Measurements from ENCODE around the gene PRSS21.

PRSS21 gene

DNA sequence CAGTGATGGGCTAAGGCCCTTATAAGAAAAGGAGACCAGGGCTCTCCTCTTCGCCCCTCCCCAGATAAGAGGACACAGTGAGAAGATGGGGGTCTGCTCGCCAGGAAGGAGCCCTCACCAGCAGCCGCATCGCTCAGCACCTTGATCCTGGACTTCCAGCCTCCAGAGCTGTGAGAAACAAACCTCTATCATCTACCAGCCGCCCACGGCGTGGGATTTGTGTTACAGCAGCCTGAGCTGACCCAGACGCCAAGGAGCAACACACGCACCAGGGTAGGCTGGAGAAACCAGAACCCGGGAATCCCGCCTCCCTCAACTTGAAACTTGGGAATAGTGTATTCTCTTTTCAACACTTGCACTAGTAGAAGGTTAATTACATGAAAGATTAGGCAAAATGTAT lies 8.9 kb downstream of the PRSS21 start:
- DNase-seq (ENCODE audit: low read depth) = no peak

DNA sequence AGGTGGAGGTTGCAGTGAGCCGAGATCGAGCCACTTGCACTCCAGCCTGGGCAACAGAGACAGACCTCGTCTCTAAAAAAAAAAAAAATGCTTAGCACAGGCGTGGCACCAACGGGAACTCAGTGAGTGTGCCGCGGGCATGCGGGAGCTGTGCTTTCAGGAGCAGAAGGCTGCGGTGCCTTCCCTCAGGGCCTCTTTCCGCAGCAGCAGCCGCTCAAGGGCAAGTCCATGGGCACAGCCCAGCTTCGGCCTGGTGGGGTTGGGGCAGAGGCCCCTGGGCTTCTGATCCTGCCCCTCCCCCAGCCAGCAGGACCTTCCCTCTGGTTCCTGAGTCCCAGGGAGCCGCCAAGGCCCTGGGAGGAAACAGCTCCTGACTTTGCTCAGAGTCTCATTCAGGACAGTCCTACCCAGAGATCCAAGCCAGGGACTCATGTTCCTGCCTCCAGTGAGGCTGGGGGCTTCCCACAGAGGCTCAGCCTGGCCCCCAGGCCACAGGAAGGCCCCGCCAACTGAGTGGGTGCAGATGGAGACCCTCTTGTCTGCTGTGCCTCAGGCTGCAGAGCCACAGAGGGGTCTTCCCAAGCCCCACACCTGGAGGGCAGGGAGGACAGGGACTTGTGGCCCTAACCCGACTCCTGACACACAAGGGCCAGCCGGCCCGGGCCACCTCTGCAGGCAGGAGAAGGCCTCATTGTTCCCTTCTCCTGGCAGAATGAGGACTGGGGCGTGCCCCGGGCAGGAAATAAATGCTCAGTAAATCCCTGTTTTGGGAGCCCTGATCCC lies 9.7 kb downstream of the PRSS21 start:
- DNase-seq (ENCODE audit: low read depth) = no peak

DNA sequence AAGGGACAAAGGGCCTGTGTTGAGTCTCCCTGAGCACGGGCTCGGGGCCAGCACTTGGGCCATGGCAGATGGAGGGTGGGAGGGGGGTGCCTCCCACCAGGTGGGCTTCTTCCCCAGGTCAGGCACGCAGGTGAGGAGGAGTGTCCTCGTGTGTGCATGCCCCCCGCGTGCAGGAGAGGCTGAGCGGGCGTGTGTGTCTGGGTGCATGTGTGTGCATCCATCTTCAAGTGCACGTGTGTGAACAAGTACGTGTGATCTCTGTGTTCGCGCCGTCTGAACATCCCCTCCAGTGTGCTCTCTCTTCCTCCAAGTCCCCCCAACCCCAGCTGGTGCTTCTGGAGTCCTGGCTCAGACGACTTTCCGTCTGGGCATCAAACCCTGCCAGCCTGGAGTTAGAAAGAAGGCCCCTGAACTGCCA lies 10.3 kb downstream of the PRSS21 start:
- DNase-seq (ENCODE audit: low read depth) = no peak

DNA sequence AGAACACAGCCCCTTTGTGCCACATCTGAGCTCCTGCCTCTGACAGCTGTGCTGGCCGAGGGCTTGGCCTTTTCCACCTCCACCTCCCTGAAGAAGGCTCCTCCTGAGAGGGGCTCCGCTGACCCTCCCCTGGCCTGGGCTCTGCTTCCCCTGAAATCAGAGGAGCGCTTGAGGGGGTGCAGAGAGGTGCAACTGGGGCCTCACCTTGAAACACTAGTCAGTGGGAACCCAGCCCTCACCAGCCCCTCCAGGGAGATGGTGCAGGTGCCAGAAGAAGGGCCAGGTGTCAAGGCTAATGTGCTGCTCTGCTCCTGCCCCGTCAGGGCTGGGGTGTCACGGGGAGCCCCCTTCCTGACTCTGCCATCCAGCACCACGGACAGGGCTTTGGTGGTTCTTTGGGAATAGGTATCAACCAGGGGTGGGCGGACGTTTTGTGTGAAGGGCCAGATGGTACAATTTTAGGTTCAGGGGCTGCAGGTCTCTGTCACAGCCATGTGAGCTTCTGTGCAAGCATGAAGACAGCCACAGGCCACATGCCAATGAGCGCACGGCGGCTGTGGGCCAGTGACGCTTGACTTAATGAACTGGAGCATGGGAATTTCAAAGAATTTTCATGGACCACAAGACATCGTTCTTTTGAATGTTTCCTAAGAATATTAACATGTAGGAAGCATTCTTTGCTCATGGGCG lies 10.9 kb downstream of the PRSS21 start:
- DNase-seq (ENCODE audit: low read depth) = no peak

DNA sequence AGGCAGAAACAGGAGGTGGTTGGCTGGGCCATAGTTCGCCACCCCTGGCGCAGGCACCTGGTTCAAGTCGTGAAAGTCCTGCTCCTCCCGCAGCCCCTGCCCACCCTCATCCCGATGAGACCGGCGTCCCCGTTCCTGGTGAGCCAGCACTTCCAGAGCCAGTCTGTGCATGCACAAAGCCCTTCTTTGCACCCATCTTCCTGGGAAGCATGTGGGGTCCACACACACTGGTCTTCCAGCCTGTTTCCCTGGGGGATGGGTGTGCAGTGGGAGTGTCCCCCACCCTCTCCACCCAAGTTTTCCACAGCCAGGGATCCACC lies 11.4 kb downstream of the PRSS21 start:
- DNase-seq (ENCODE audit: low read depth) = no peak

DNA sequence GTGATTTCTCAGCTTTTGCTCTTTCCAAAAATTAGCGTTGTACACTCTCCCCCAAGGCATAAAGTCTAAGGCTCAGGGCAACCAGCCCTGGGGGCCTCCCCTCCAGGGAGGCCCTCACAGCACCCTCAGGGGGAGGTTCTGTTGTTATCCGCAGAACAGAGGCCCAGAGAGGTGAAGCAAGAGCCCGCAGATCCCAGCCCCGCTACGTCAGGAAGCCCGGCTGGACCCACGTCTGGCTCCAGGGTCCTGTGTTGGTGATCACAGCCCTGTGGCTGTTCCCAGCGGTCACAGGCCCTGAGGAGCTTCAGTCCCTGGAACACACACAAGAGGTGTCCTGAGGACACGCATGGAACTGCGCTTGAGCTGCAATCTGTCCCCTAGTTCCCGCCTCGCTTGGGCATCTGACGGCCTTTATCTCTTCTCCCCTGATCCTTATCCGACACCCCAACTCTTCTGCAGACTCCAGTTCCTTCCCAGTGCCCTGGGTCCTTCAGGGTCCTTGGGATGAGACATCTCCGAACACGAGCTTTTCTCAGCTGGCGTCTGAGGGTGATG lies 11.9 kb downstream of the PRSS21 start:
- DNase-seq (ENCODE audit: low read depth) = no peak

DNA sequence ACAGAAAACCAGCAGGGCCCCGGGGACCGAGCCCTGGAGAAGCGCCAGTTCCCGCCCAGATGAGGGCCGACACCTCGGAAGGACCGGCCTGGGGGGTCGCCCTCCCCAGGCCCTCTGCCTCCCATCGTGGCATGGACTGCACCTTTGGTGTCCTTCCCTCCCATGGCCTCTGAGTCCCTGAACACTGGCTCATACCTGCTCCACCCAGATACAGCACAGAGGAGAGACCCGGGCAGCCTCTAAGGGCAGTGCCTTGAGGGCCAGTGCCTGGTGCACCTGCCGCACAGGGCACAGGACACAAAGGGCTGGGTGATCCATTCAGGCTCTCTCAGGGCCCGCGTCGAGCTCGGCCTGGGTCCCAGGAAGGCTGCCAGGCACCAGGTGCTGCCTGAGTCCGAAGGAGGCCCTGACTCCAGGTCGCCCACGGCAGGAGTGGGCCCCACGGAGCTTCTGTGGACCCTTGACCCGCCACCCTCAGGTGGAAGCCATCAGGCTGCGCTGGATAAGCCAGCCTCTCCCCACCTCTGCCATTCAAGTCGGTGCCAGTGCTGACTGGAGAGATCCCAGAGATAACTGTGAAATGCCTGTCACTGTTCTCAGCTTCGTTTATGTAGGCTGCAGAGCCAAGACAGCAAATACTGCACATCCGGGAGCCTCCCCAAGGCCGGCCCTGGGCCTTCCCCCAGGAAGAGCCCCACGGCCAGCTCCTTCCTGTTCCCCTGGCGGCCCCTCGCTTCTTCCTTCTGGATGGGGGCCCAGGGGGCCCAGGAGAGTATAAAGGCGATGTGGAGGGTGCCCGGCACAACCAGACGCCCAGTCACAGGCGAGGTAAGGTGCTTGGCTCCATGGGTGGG lies 12.7 kb downstream of the PRSS21 start, which contains the start of gene ZG16B:
TSS of gene ZG16B (plus strand) at position 803 of the 854 bp plus-strand sequence. CDS start 139 bp downstream, outside the sequence.
- peak; percentile 24 for DNase-seq (ENCODE audit: low read depth)

DNA sequence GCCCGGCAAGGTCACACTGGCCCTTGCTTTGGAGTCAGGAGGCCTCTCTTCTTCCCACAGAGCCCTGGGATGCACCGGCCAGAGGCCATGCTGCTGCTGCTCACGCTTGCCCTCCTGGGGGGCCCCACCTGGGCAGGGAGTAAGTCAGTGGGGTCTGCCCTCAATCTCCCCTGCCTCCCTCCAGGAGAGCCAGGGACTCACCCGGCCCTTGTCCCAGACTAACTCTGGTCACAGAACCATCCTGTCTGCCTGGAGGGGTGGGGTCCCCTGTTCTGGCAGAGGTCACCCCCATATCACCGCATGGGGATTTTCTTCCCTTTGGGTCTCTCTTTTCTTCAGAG lies 13.3 kb downstream of the PRSS21 start:
- no peak for DNase-seq (ENCODE audit: low read depth)

DNA sequence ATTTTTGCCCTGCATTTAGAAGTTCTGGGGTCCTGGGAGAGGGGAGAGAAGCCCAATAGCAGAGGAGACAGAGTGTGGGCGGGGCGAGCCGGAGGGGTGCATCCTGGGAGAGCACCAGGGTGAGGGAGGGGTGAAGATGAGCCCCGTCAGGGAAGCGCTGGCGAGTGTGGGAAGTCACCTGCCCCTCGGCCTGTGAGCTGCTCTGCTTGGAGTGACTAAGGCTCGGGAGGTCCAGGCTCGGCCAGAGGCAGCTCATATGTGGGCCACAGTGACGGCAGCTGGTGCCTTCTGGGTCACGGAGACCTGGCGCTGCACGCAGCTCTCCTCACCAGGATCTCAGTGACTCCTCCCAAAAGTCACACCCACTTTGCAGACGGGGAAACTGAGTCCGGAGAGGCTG lies 14.2 kb downstream of the PRSS21 start:
- no peak for DNase-seq (ENCODE audit: low read depth)

DNA sequence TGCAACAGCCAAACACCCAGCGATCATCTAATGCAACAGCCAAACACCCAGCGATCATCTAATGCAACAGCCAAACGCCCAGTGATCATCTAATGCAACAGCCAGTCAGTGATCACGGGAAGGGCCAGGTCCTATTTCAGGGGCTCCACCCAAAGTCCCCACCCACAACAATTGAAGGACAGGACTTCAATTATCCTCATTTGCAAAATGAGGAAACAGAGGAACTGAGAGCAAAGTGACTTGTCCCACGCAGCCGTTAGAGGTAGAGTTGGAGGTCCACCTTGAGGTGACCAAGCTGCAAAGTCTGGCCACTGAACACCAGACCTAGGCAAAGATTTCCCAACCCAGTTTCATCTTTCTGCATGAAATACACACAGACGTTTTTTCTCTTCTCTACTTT lies 16.7 kb downstream of the PRSS21 start:
- no peak for DNase-seq (ENCODE audit: low read depth)

DNA sequence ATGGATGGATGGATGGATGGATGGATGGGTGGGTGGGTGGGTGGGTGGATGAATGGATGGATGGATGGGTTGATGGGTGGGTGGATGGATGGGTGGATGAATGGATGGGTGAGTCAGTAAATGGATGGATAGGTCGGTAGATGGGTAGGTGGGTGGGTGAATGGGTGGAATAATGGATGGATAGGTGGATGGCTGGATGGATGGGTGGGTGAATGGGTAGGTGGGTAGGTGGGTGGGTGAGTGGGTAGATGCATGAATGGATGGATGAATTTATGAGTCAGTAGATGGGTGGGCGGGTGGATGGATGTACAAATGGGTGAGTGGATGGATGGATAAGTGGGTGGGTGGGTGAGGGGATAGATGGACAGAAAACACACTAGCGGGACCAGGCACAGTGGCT lies 17.9 kb downstream of the PRSS21 start:
- DNase-seq (ENCODE audit: low read depth) = no peak

DNA sequence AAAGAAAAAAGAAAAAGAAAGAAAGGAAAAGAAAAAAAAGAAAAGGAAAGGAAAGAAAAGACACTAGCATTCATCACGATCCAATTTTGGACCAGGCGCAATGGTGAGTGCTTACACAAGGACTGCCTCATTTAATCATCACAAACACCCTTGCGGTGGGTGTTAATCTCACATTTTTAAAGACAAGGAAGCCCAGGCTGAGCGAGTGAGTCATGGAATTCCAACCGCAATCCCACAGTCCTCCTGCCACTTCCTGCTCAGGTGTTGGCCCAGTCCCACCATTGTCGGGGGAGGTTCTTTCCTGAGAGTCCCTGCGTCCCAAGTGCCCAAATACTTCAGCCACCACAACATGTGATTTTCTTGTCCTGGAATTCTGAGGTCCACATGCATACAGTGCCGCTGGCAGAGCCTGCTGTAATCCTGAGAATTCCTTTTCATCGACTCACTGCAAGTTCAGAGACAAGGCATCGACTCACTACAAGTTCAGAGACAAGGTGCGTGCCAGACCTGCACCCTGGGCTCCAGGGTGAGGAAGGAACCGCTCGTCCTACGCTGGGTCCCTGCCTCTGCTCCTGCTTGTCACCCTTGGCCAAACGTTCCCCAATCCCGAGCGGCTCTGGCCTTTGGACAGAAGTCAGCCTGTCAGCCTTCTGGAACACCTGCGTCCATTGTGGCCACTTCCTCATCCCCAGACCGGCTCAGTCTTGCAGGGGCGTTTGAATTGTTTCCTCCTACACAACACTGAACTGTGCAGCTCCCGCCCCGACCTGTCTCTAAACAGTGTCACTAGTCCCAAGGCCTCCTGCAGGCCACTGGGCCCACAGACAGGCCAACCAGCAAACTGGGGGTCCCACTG lies 18.8 kb downstream of the PRSS21 start:
- peak; percentile 85 for DNase-seq (ENCODE audit: low read depth)

DNA sequence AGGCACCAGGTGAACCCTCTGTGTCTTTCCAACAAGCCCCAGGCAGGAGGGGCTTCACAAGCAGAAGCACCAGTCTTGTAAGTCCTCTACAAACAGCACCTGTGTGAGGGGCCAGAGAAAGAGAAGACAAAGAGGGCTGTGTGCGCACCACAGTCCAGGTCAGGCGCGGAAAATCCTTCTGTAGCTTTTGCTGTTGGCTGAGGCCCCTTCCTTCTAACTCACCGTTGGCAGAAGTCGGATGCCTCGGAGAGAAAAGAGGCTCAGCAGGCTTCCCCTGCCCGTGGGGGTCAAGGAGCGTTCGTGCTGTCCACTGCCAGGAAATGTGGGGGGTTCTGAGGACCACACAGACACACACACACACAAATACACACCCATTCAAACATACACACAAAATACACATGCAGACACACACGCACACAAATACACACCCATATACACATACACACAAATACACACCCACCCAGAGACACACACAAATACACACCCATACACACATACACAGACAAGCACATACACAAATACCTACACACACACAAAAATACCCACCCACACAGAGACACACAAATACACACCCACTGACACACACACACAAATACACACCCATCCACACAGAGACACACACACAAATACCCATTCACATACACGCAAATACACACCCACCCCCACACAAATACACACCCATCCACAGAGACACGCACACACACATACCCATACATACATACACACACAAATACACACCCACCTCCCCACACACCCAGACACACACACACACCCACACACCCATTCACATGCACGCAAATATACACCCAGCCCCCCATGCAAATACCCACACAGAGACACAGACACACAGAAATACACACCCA lies 19.8 kb downstream of the PRSS21 start:
- no peak for DNase-seq (ENCODE audit: low read depth)

DNA sequence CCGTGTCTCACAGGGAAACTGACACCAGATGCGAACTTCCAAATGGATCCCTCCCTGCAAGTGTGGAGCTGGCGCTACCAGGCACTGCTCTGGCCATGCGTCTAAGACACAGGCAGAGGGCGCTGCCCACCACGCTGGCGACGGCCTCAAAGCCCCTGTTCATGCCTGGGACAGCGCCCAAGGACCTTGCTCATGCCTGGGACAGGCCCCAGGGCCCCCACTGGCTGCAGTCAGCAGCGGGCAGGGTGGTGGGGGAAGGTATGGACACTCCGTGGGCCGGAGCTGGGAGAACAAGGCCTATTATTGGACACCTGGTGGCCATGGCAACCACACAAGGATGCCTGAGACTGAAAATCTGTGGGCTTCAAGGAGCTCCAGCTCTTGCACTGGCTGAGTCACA lies 21.9 kb downstream of the PRSS21 start:
- DNase-seq (ENCODE audit: low read depth) = peak; percentile 70

DNA sequence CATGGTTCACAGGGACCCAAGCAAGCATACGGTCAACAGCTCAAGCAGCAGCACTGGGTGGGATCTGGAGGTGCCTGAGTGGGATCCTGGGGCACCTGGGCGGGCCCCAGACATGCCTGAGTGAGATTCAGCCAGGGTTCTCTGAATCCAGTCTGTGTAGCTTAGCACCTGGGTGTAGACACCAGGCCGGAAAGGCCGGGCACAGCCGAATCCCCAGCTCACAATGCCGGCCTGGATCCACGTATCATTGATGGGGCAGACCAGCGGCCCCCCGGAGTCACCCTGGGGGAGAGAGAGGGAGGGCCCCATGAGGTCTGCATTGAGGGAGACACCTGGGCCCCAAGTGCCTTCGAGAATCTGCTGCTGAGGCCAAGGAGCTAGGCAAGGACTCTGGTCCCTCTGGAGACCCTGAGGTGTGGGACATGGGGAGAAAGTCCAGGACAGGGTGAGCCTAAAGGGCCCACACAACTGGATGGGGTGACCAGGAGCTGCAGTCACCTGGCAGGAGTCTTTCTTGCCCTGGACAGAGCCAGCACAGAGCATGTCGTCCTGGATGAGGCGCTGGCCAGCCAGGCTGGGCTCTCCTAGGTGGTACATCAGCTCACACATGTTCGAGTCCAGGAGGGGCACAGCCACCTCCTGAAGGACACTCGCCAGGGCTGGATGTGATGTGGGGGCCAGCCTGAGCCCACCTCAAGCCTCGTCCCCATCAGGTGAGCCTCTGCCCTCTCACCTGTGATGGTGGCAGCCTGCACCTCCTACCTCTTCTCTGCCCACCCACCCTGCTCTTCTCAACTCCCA lies 22.8 kb downstream of the PRSS21 start:
- no peak for DNase-seq (ENCODE audit: low read depth)

DNA sequence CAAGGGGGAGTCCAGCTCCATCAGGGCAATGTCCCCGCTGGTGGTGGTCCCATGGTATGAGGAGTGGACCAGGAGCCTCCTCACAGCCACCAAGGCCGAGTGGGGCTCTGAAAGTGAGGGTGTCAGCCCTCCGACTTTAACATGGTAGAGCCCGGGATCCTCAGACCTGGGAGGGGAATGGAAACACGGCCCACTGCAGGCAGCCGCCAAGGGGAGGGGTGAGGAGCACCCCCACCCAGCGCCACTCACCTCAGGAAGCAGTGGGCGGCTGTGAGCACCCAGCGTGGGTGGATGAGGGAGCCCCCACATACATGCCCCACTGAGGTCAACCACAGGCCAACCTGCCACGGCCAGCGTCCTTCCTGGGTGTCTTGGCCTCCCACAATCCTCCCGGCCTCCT lies 23.9 kb downstream of the PRSS21 start:
- no peak for DNase-seq (ENCODE audit: low read depth)

DNA sequence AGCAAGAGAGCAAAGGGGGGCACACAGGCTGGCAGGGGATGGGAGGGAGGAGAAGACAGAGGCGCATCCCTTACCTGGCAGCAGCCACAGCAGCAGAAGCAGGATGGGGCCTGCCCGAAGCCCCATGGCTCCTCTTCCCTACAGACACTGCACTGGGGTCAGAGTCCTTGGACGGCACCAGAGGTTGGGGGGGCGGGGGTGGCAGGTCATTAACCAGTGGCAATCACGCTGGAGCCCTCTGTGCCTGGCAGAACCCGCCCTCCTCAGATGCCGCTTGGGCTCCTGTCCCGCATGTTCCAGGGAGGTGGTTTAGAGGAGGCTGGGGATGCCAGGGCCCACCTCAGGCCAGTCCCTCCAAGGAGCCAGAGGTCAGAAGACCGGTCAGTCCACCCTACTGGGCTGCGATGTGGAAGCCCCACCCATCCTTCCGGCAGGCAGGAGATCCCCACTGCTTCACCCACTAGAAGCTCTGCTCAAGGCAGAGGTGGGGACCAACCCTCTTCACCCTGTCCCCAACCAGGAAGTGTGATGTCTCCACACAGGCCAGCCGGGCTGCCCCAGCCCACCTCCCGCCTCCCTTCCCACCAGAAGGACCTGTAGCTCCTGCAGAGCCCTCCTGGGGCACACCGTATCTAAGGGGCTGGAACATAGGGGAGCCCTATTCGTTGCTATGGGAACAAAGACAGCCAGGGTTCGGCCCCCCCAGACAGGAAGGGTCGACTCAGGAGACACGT lies 24.7 kb downstream of the PRSS21 start:
- DNase-seq (ENCODE audit: low read depth) = no peak

DNA sequence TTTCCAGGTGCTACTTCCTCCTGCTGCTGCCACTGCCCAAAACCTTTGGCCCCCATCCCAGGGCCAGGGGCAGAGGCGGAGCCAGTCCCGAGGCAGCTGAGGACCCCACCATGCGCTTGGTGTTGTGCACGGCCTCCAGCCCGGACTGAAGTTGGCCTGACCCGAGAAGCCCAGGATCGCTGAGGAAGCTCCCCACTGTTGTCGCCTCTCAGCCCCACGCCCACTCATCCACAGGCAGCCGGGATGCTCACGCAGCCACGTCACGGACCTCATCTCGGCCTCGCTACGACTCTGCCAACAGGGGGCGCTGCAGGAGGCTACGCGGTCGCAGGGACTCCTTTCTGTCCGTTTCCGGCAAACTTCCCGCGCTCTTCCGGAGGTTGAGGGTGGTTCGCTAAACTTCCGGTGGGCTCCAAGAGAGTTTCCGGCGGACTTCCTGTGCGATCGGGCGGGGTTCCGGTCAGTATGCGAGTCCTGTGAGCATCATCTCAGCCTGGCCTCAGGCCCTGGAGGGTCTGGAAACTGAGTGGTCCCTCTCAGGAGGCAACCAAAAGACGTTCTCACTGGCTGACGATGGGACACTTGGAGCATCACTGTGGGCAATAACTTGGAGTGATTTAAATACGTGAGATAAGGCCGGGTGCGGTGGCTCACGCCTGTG lies 25.4 kb downstream of the PRSS21 start:
- peak; percentile 51 for DNase-seq (ENCODE audit: low read depth)

DNA sequence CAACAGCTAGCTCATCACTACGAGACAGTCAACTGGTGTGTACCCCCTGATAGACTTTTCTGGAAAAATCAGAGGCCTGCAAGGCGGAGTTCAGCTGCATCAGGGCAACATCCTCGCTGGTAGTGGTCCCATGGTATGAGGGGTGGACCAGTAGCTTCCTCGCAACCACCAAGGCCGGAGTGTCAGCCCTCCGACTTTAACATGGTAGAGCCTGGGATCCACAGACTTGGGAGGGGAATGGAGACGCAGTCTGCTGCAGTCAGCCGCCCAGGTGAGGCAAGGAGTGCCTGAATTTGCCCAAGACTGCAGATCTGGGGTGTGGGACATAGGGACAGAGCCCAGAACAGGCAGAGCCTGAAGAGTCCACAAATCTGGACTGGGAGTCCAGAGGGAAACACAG lies 26.5 kb downstream of the PRSS21 start:
- no peak for DNase-seq (ENCODE audit: low read depth)
